GM12873 (cell line): ENCODE results near the gene PLN.

ENCODE experiments used
- TF ChIP-seq, protein P1 (sequence below): IDR thresholded peaks from 2 replicates; pipeline ENCODE4 v1.5.1; 2012; ENCODE audit warnings: low read depth, mild to moderate bottlenecking, moderate library complexity, low read length, control low read depth; ENCODE audit not compliant: insufficient read depth; ENCODE audit errors: missing control alignments

Gene PLN

DNA sequence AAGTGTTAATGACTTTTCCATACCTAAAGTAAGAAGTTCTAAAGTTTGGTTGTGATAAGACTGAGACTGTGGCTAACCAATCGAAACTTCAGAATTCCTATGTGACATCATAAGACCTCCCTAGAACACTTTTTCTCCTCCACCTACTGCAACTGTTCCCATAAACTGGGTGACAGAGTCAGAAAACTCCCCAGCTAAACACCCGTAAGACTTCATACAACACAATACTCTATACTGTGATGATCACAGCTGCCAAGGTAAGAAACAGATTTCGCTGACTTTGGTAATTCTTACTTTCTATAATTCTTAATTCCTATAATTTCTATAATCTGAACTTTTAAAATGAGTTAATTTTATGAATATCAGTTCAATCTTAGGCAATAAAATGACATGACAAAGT is at the start of gene PLN:
PLN (plus strand) TSS at position 161 of the 400 bp plus-strand sequence. CDS start 10,626 bp downstream, outside the sequence.
- TF ChIP-seq, protein P1, sequence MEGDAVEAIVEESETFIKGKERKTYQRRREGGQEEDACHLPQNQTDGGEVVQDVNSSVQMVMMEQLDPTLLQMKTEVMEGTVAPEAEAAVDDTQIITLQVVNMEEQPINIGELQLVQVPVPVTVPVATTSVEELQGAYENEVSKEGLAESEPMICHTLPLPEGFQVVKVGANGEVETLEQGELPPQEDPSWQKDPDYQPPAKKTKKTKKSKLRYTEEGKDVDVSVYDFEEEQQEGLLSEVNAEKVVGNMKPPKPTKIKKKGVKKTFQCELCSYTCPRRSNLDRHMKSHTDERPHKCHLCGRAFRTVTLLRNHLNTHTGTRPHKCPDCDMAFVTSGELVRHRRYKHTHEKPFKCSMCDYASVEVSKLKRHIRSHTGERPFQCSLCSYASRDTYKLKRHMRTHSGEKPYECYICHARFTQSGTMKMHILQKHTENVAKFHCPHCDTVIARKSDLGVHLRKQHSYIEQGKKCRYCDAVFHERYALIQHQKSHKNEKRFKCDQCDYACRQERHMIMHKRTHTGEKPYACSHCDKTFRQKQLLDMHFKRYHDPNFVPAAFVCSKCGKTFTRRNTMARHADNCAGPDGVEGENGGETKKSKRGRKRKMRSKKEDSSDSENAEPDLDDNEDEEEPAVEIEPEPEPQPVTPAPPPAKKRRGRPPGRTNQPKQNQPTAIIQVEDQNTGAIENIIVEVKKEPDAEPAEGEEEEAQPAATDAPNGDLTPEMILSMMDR: no peak

DNA sequence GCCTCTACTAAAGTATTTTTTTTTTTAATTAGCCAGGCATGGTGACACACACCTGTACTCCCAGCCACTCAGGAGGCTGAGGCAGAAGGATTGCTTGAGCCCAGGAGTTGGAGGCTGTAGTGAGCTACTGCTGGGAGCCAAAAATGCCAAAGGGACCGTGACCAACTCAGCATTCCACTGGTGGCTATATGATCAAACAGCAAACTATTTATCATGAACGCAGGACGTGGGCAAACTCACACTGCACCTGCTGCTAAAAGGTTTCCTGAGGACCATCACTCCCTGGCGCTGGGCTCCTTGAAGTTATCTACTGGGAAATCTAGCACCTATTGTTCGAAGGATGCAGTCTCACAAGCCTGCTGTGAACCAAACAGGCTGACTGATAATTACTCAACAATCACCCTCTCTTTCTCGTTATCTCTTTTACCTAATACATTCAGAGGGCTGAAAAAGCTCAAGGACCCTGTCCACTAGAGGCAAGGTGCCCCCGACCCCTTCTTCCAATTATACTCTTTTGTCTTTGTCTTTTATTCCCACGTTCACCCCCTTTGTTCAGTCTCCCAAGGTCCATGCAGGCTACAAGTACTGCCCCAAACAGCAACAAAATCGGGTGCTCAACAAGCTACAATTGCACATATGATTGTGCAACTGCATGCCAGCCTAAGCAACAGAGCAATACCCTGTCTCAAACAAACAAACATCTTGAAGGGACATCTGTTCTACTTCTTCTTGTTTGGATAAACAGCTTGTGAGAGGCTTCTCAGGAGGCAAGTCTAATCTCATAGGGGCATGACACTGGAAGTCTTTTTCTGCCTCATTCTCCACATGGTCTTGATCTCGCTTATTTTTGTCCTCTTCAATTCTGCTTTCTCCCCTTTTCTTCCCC is 47.7 kb upstream of the PLN start:
- TF ChIP-seq, protein P1: no peak

DNA sequence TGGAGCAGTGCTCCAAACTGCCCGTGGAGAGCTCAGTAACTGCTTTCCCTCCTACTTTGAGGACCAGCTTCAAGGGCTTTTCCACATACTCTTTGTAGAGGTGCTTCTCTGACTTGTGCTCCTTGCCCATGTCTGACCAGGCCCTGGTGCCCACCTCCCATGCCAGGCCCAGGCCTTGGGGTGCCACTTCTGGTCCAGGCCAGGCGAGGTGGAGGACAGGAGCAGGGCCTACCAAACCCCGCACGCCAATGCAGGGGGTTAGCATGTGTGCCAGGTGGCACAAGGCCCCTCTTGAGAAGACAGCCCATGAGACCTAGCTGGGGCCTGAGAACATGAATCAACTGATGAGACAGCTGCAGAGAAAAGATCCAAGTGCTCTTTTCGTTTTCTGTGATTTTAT is 47.0 kb upstream of the PLN start:
- TF ChIP-seq, protein P1: no peak

DNA sequence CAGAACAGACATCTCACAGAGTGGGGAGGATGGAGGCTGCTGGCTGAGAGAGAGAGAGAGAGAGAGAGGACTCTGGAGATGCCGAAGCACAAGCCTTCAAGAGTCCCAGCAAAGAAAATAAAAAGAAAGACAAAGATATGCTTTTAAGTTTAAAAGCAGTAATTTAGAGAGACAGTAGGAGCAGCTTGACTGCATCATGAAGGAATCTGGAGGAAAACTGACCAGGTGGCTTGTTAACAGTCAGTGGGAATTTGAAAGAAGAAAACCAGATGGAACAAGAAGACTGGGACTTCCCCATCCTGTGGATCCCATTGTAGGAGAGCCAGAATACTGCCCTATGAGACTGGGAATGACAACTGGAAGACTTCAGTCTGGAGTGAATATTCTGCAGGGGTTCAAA is 46.3 kb upstream of the PLN start:
- TF ChIP-seq, protein P1: no peak

DNA sequence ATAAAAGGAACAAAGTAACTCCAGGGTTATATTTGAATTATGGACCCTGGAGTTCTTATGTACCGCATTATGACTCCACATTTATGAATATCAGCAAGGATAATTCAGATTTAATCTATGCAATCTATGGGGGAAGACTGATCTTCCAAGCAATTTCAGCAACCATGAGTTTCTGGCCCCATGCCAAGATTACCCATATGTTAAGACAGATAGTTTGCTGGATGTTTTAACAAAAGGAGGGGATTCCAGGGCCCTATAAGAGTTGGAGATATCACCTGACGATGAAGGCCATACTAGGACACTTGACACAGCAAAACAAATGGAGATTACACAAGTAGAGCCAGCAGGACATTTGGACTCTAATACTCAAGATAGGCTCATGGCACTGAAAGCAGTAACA is 45.9 kb upstream of the PLN start:
- TF ChIP-seq, protein P1: no peak

DNA sequence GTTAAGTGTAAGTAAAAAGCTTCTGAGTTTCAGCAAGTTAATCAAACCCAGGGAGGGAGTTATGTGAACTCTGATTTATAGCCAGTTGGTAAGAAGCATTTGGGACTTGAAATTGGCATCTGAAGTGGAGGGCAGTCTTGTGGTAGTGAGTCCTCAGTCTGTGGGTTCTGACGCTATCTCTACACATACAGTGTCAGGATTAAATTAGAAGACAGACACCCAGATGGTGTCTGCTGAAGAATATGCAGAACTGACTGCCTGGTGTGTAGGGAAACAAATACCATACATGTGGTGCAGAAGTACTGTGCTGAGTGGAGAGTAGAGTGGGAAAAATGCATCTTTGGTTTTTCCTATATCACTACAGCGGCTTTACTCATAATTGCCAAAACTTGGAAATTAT is 43.5 kb upstream of the PLN start:
- TF ChIP-seq, protein P1: no peak

DNA sequence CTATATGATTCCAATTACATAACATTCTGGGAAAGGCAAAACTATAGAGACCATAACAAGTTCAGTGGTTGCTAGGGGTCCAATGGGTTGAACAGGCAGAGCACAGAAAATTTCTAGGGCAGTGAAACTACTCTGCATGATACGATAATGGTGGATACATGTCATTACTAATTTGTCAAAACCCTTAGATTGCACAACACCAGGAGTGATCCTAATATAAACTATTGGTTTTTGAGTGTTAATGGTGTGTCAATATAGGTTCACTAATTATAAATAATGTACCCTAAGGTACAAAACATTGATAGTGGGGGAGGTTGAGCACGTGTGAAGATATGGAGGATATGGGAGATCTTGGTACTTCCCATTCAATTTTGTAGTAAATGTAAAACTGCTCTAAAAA is 42.4 kb upstream of the PLN start:
- TF ChIP-seq, protein P1: no peak
